Measurements from ENCODE around the gene TMEM219. TPM values are rescaled to one million over a fixed set of nuclear protein-coding genes. Genes with fewer than 3 reads are reported as not detected.

The TMEM219 gene
- total RNA-seq, 1 donor from 2014 or later: 139 TPM

DNA sequence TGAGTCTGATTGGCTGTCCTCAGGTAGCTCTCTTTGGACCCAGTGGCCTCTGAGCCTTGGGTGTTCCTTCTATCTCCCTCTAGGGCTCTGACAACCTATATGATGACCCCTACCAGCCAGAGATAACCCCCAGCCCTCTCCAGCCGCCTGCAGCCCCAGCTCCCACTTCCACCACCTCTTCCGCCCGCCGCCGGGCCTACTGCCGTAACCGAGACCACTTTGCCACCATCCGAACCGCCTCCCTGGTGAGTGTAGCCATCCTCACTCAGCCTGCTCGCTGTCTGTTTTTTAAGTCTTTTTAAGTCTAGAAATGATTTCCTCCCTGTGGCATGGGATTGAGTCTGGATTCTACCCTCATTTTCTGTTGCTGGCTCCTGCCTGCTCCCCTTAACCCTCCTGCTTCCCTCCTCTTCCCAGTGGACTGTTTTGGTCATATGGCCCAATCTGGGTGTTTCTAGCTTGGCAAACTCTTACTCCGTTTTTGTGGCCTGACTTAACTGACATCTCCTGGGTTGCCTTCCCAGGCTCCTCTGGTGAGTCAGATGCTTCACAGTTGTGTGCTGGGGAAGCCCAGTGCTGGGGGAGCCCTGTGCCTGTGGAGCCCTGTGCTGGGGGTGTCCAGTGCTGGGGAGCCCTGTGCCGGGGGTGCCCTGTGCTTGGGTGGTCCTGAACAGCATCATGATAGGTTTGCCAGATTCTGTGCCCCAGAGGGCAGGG, 21.7 kb downstream of the TMEM219 start:
- no peak for DNase-seq (ENCODE audit: low read depth)
- TF ChIP-seq, protein P1, sequence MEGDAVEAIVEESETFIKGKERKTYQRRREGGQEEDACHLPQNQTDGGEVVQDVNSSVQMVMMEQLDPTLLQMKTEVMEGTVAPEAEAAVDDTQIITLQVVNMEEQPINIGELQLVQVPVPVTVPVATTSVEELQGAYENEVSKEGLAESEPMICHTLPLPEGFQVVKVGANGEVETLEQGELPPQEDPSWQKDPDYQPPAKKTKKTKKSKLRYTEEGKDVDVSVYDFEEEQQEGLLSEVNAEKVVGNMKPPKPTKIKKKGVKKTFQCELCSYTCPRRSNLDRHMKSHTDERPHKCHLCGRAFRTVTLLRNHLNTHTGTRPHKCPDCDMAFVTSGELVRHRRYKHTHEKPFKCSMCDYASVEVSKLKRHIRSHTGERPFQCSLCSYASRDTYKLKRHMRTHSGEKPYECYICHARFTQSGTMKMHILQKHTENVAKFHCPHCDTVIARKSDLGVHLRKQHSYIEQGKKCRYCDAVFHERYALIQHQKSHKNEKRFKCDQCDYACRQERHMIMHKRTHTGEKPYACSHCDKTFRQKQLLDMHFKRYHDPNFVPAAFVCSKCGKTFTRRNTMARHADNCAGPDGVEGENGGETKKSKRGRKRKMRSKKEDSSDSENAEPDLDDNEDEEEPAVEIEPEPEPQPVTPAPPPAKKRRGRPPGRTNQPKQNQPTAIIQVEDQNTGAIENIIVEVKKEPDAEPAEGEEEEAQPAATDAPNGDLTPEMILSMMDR (conservative IDR thresholded peaks at IDR 0.05; ENCODE audit: low read depth, low read length): no peak
- no peak overlapping the region for H3K4me3 ChIP-seq (ENCODE audit: low read depth, low read length)

DNA sequence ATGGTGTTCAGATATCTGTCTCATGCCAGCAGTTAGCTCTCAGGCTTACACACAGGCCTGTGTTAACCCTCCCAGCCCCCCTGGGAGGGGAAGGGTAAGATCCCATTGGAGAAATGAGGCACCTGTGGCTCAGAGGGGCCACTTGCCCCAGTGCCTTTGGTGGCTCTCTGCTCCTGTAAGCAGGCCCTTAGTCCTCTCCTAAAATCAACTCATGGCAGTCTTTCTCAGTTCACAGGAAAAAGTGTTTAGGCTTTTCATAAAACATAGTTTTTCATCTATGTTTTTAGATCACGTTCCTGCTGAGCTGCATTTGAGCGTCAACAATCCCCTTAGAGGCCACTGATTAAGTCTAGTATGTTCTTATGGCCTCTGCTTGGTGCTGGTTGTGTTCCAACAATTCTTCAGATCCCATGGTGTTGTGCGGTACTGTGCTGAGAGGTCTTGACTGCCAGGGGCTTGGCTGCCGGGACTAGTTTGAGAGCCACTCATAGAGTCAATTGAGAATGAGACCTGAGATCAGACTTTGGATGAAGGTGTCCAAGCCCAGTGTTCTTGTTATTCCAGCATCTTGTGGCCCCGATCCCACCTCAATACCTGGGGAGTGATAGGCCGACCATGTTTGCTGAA, 22.4 kb downstream of the TMEM219 start:
- H3K4me3 ChIP-seq (ENCODE audit: low read depth, low read length): no peak overlapping the region
- TF ChIP-seq, protein P1 (conservative IDR thresholded peaks at IDR 0.05; ENCODE audit: low read depth, low read length): no peak
- DNase-seq (ENCODE audit: low read depth): no peak

DNA sequence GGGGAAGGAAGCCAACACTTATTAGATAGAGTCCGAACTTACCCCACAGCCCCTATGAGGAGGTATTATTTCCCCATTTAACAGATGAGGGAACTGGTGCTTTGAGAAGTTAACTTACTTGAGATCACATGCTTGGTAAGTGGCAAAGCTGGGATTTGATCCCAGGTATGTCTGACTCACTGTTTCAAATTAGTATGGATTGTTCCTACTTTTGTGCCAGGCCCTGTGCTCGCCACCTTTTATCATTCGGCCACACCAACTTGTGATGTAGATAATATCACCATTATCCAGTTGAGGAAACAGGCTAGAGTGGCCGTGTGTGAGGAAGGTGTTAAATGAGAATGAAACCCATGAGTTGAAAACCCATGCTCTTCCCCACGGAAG, 22.9 kb downstream of the TMEM219 start:
- no peak for DNase-seq (ENCODE audit: low read depth)
- H3K4me3 ChIP-seq (ENCODE audit: low read depth, low read length): no peak overlapping the region
- TF ChIP-seq, protein P1 (conservative IDR thresholded peaks at IDR 0.05; ENCODE audit: low read depth, low read length): no peak

DNA sequence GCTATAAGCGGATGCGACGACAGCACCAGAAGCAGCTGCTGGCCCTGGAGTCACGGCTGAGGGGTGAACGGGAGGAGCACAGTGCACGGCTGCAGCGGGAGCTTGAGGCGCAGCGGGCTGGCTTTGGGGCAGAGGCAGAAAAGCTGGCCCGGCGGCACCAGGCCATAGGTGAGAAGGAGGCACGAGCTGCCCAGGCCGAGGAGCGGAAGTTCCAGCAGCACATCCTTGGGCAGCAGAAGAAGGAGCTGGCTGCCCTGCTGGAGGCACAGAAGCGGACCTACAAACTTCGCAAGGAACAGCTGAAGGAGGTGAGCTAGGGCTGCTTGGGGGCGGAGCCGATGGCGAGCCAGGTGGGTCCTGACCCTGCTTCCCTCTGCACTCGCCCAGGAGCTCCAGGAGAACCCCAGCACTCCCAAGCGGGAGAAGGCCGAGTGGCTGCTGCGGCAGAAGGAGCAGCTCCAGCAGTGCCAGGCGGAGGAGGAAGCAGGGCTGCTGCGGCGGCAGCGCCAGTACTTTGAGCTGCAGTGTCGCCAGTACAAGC, 23.5 kb downstream of the TMEM219 start:
- TF ChIP-seq, protein P1 (conservative IDR thresholded peaks at IDR 0.05; ENCODE audit: low read depth, low read length): no peak
- H3K4me3 ChIP-seq (ENCODE audit: low read depth, low read length): no peak overlapping the region
- DNase-seq (ENCODE audit: low read depth): no peak

DNA sequence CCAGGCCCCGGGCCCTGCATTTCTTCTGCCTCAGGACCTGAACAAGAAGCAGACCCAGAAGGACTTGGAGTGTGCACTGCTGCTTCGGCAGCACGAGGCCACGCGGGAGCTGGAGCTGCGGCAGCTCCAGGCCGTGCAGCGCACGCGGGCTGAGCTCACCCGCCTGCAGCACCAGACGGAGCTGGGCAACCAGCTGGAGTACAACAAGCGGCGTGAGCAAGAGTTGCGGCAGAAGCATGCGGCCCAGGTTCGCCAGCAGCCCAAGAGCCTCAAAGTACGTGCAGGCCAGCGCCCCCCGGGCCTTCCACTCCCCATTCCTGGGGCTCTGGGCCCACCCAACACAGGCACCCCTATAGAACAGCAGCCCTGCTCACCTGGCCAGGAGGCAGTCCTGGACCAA, 24.4 kb downstream of the TMEM219 start:
- TF ChIP-seq, protein P1 (conservative IDR thresholded peaks at IDR 0.05; ENCODE audit: low read depth, low read length): no peak
- H3K4me3 ChIP-seq (ENCODE audit: low read depth, low read length): no peak overlapping the region
- DNase-seq (ENCODE audit: low read depth): no peak

DNA sequence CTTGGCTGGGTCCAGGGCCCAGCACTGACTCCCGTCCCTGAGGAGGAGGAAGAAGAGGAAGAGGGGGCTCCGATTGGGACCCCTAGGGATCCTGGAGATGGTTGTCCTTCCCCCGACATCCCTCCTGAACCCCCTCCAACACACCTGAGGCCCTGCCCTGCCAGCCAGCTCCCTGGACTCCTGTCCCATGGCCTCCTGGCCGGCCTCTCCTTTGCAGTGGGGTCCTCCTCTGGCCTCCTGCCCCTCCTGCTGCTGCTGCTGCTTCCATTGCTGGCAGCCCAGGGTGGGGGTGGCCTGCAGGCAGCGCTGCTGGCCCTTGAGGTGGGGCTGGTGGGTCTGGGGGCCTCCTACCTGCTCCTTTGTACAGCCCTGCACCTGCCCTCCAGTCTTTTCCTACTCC, 25.1 kb downstream of the TMEM219 start:
- TF ChIP-seq, protein P1 (conservative IDR thresholded peaks at IDR 0.05; ENCODE audit: low read depth, low read length): no peak
- no peak overlapping the region for H3K4me3 ChIP-seq (ENCODE audit: low read depth, low read length)
- DNase-seq (ENCODE audit: low read depth): no peak
